Endodermal cell (in vitro differentiated cells): ENCODE measurements around the gene KCNK1. TPM values are rescaled to one million over a fixed set of nuclear protein-coding genes. Genes with fewer than 3 reads are reported as not detected.

Experiments used
- DNase-seq: peaks from one replicate; pipeline ENCODE4 v3.0.0-alpha.2; 2017
- H3K27ac ChIP-seq: 2 replicates; pipeline ENCODE4 v1.5.1; 2013; ENCODE audit warnings: mild to moderate bottlenecking, low read depth, low read length, moderate library complexity
- H3K27me3 ChIP-seq: 2 replicates; pipeline ENCODE4 v1.6.1; 2013; ENCODE audit warnings: mild to moderate bottlenecking, low read length, moderate library complexity; ENCODE audit not compliant: insufficient read depth, control insufficient read depth, poor library complexity, severe bottlenecking
- H3K36me3 ChIP-seq: 2 replicates; pipeline ENCODE4 v1.7.0; 2013; ENCODE audit warnings: mild to moderate bottlenecking, low read length, moderate library complexity; ENCODE audit not compliant: control insufficient read depth, insufficient read depth
- H3K4me1 ChIP-seq: one replicate; pipeline ENCODE4 v1.7.0; 2013; ENCODE audit warnings: low read length; ENCODE audit not compliant: control insufficient read depth, insufficient read depth
- H3K4me3 ChIP-seq: 2 replicates; pipeline ENCODE4 v1.5.1; 2013; ENCODE audit warnings: mild to moderate bottlenecking, low read length, moderate library complexity
- H3K9ac ChIP-seq: 2 replicates; pipeline ENCODE4 v1.6.1; 2013; ENCODE audit warnings: mild to moderate bottlenecking, low read length, moderate library complexity; ENCODE audit not compliant: poor library complexity, severe bottlenecking; ENCODE audit errors: extremely low read depth
- H3K9me3 ChIP-seq: 2 replicates; pipeline ENCODE4 v1.6.1; 2013; ENCODE audit warnings: mild to moderate bottlenecking, low read length, moderate library complexity; ENCODE audit not compliant: control insufficient read depth
- H3K27ac Mint-ChIP-seq: 2 replicates; pipeline ENCODE4 v1.8.0; 2020; ENCODE audit warnings: mixed read lengths
- H3K27me3 Mint-ChIP-seq: 2 replicates; pipeline ENCODE4 v1.8.0; 2021; ENCODE audit warnings: mild to moderate bottlenecking, mixed read lengths; ENCODE audit not compliant: insufficient read depth
- H3K36me3 Mint-ChIP-seq: 2 replicates; pipeline ENCODE4 v1.8.0; 2020; ENCODE audit warnings: low read depth, mixed read lengths
- H3K4me1 Mint-ChIP-seq: 2 replicates; pipeline ENCODE4 v1.8.0; 2020; ENCODE audit warnings: mixed read lengths
- H3K4me3 Mint-ChIP-seq: 2 replicates; pipeline ENCODE4 v1.8.0; 2020; ENCODE audit warnings: mild to moderate bottlenecking, moderate library complexity, mixed read lengths
- H3K9me3 Mint-ChIP-seq: 2 replicates; pipeline ENCODE4 v1.8.0; 2020; ENCODE audit warnings: mild to moderate bottlenecking, mixed read lengths
- CTCF ChIP-seq: fragments of 200-600 bp; sonication (generic); conservative IDR thresholded peaks from 2 replicates; pipeline ENCODE4 v1.5.0; 2021; ENCODE audit warnings: antibody characterized with exemption, mild to moderate bottlenecking
- WGBS, 2 experiments: methylation state at CpG; one replicate each; pipeline versions ENCODE4 v1.1.5 to v1.1.7; 2013; ENCODE audit warnings: missing lambda C conversion rate in 2 of 2, mixed read lengths in 1 of 2; ENCODE audit not compliant: insufficient coverage in 1 of 2, insufficient read length in 1 of 2; 5-methylcytosine and 5-hydroxymethylcytosine counted together
- total RNA-seq, 2 donors: library from RNA; stranded (reverse); fragmentation: NEBNext Ultra II Directional in 1 of 2; extraction: Animal tissue kit (Norgen Biotek cat#: 25700) in 1 of 2; gene quantifications; 2 replicates in 1 of 2; 3 replicates in 1 of 2; pipeline ENCODE4 v1.2.1, GENCODE V29; 2021

KCNK1 gene
- total RNA-seq, 2 donors from 2014 or later: 50.1 to 55.7 TPM

- Histone ChIP-seq H3K4me3 (no peak overlapping the region), H3K36me3 (peaks cover 57% of the 10 kb centered on the region), H3K9ac (no peak overlapping the region), H3K27ac (no peak overlapping the region), H3K4me1 (no peaks in the 10 kb centered on the region), H3K9me3 (peaks cover 5% of the 10 kb centered on the region), H3K27me3 (no peaks in the 10 kb centered on the region)
- peaks cover 70% of the 10 kb centered on the region for H3K36me3 Mint-ChIP-seq
- H3K27ac Mint-ChIP-seq: no peak overlapping the region
- DNase-seq: no peak
- H3K4me3 Mint-ChIP-seq: no peak overlapping the region
- H3K4me1 Mint-ChIP-seq: peaks cover 13% of the 10 kb centered on the region
- no peaks in the 10 kb centered on the region for H3K9me3 Mint-ChIP-seq
- TF ChIP-seq CTCF: no peak
- H3K27me3 Mint-ChIP-seq: no peaks in the 10 kb centered on the region
- WGBS, 2 experiments: 85 to 92% methylated on average over 4 to 5 of the region's 5 CpGs
These were observed 51.1 kb downstream of the KCNK1 start for GRCh38 chr1:233664804-233665574.

GRCh38 chr1:233665575-233666270 is 51.8 kb downstream of the KCNK1 start:
- Mint-ChIP-seq H3K4me3 (no peak overlapping the region), H3K27ac (no peak overlapping the region), H3K36me3 (peaks cover 72% of the 10 kb centered on the region), H3K9me3 (no peaks in the 10 kb centered on the region), H3K27me3 (no peaks in the 10 kb centered on the region), H3K4me1 (peaks cover 13% of the 10 kb centered on the region)
- 91 to 98% methylated on average over 6 to 7 of the region's 7 CpGs for WGBS, 2 experiments
- TF ChIP-seq CTCF: no peak
- H3K4me3 ChIP-seq: no peak overlapping the region
- H3K4me1 ChIP-seq: no peaks in the 10 kb centered on the region
- H3K27me3 ChIP-seq: no peaks in the 10 kb centered on the region
- peaks cover 7% of the 10 kb centered on the region for H3K9me3 ChIP-seq
- H3K9ac ChIP-seq: no peak overlapping the region
- DNase-seq: no peak
- peaks cover 59% of the 10 kb centered on the region for H3K36me3 ChIP-seq
- no peak overlapping the region for H3K27ac ChIP-seq

- H3K9ac ChIP-seq: no peak overlapping the region
- peaks cover 73% of the 10 kb centered on the region for H3K36me3 Mint-ChIP-seq
- peaks cover 13% of the 10 kb centered on the region for H3K4me1 Mint-ChIP-seq
- no peak overlapping the region for H3K27ac ChIP-seq
- no peak overlapping the region for H3K4me3 ChIP-seq
- peaks cover 7% of the 10 kb centered on the region for H3K9me3 ChIP-seq
- no peaks in the 10 kb centered on the region for H3K4me1 ChIP-seq
- no peak for DNase-seq
- H3K9me3 Mint-ChIP-seq: no peaks in the 10 kb centered on the region
- 98 to 100% methylated on average over 2 to 3 of the region's 3 CpGs for WGBS, 2 experiments
- H3K36me3 ChIP-seq: peaks cover 63% of the 10 kb centered on the region
- no peak overlapping the region for H3K27ac Mint-ChIP-seq
- no peak overlapping the region for H3K4me3 Mint-ChIP-seq
- no peak for TF ChIP-seq CTCF
- no peaks in the 10 kb centered on the region for H3K27me3 ChIP-seq
- H3K27me3 Mint-ChIP-seq: no peaks in the 10 kb centered on the region
These were observed 53.8 kb downstream of the KCNK1 start for GRCh38 chr1:233667741-233668140.
